K562 (cell line): ENCODE data around the gene ANKS3. TPM values are rescaled to one million over a fixed set of nuclear protein-coding genes. Genes with fewer than 3 reads are reported as not detected.

Experiments
- ATAC-seq: fragments of 200-7000 bp; cut with Tn5 transposase; 3 replicates; pipeline ENCODE4 v1.9.1; 2020; ENCODE audit warnings: moderate library complexity
- BruUV-seq: library from RNA; stranded (reverse); fragments of 400-500 nt; replicated peaks from 2 replicates; lab custom pipeline; 2021; lab: Mats Ljungman, UMichigan
- CTCF ChIA-PET: fragments of 300-600 bp; formaldehyde crosslinking; extraction: SDS; loops from one replicate; lab custom pipeline; 2021; ENCODE audit warnings: low intra/inter-chr PET ratio; lab: Yijun Ruan, JAX
- POLR2A ChIA-PET: fragments of 300-600, 350-650 bp; sonication (Branson Sonifier 250); formaldehyde crosslinking; extraction: SDS; loops from one replicate; lab custom pipeline; 2021; ENCODE audit warnings: antibody characterized with exemption, inconsistent platforms; lab: Yijun Ruan, JAX
- DNase-seq, 4 experiments: peaks; one replicate each; pipeline versions ENCODE4 v3.0.0 to v3.0.0-alpha.2; 2011 to 2018; ENCODE audit warnings: low spot score in 3 of 4, mixed read lengths in 3 of 4; ENCODE audit errors: extremely low read depth in 1 of 4
- FAIRE-seq: peaks from 2 replicates; lab custom pipeline; 2011; peaks lifted over from hg19 to GRCh38; lab: Jason Lieb, UNC
- H2AFZ ChIP-seq: 2 replicates; pipeline ENCODE4 v1.6.0; 2011; ENCODE audit warnings: low read depth, low read length, control low read depth, inconsistent platforms
- H3K27ac ChIP-seq: fragments of 200-600 bp; 3 replicates; pipeline ENCODE4 v1.8.0; 2011; ENCODE audit warnings: low read depth, mild to moderate bottlenecking, control low read depth, inconsistent platforms, low read length, moderate library complexity, mixed read lengths; ENCODE audit errors: extremely low read depth
- H3K27me3 ChIP-seq, 2 experiments: fragments of 300-600 bp in 1 of 2; 2 replicates in 1 of 2; 3 replicates in 1 of 2; pipeline versions ENCODE4 v1.6.0 to v1.8.0; 2011; ENCODE audit warnings: inconsistent platforms in 2 of 2, low read length in 2 of 2, mild to moderate bottlenecking in 1 of 2, mixed read lengths in 1 of 2, moderate library complexity in 1 of 2; ENCODE audit not compliant: control insufficient read depth in 2 of 2, insufficient read depth in 2 of 2
- H3K36me3 ChIP-seq: fragments of 300-600 bp; 3 replicates; pipeline ENCODE4 v1.8.0; 2011; ENCODE audit warnings: mild to moderate bottlenecking, low read length, inconsistent platforms; ENCODE audit not compliant: control insufficient read depth, insufficient read depth
- H3K4me1 ChIP-seq, 2 experiments: fragments of 200-600 bp in 1 of 2; replicated peaks in 1 of 2; 2 replicates in 1 of 2; 3 replicates in 1 of 2; pipeline versions ENCODE4 v1.5.1 to v1.8.0; 2011; ENCODE audit warnings: inconsistent platforms in 2 of 2, low read length in 2 of 2, mild to moderate bottlenecking in 1 of 2, mixed read lengths in 1 of 2, moderate library complexity in 1 of 2; ENCODE audit not compliant: control insufficient read depth in 2 of 2, insufficient read depth in 2 of 2
- H3K4me2 ChIP-seq: 2 replicates; pipeline ENCODE4 v1.6.1; 2011; ENCODE audit warnings: low read length, control low read depth, inconsistent platforms, mixed read lengths; ENCODE audit not compliant: insufficient read depth
- H3K4me3 ChIP-seq: fragments of 200-600 bp; sonication (generic), shearing (Covaris generic); 2 replicates; pipeline ENCODE4 v1.5.1; 2016; ENCODE audit warnings: control low read depth, inconsistent platforms
- H3K79me2 ChIP-seq: fragments of 200-600 bp; 3 replicates; pipeline ENCODE4 v1.8.0; 2011; ENCODE audit warnings: low read length, inconsistent platforms; ENCODE audit not compliant: control insufficient read depth, insufficient read depth
- H3K9ac ChIP-seq, 2 experiments: 2 replicates each; pipeline versions ENCODE4 v1.6.0 to v1.6.1; 2011; ENCODE audit warnings: low read depth in 2 of 2, low read length in 2 of 2, control low read depth in 1 of 2, inconsistent platforms in 1 of 2, mild to moderate bottlenecking in 1 of 2, mixed read lengths in 1 of 2; ENCODE audit not compliant: insufficient read depth in 1 of 2
- H3K9me1 ChIP-seq: one replicate; pipeline ENCODE4 v1.6.0; 2011; ENCODE audit warnings: inconsistent platforms, mild to moderate bottlenecking, low read length, moderate library complexity; ENCODE audit not compliant: control insufficient read depth, insufficient read depth
- H3K9me3 ChIP-seq: replicated peaks from 2 replicates; pipeline ENCODE4 v1.5.1; 2011; ENCODE audit warnings: low read depth, low read length, inconsistent platforms; ENCODE audit not compliant: control insufficient read depth, insufficient read depth
- H4K20me1 ChIP-seq: replicated peaks from 2 replicates; pipeline ENCODE4 v1.6.1; 2011; ENCODE audit warnings: low read length, inconsistent platforms, mixed read lengths; ENCODE audit not compliant: control insufficient read depth, insufficient read depth
- AFF4 ChIP-seq: sonication (generic); formaldehyde crosslinking; IDR thresholded peaks from 2 replicates; pipeline ENCODE4 v1.8.0; 2023; ENCODE audit warnings: mild to moderate bottlenecking, missing genetic modification reagents
- CXXC5 ChIP-seq: fragments of 250-450 bp; sonication (Bioruptor Pico); IDR thresholded peaks from 2 replicates; pipeline ENCODE4 v1.8.0; 2022; ENCODE audit warnings: inconsistent platforms, mild to moderate bottlenecking, moderate library complexity
- EHMT2 ChIP-seq: fragments of 450-650 bp; IDR thresholded peaks from 2 replicates; pipeline ENCODE4 v1.6.1; 2018; ENCODE audit warnings: antibody characterized with exemption
- EP300 ChIP-seq: IDR thresholded peaks from 2 replicates; pipeline ENCODE4 v1.6.1; 2012; ENCODE audit warnings: low read length, improper control_type of control experiment
- HMG20A ChIP-seq: fragments of 450-650 bp; formaldehyde crosslinking; conservative IDR thresholded peaks from 2 replicates; pipeline ENCODE4 v1.4.0; 2020; ENCODE audit warnings: mild to moderate bottlenecking, mixed read lengths
- HSF4 ChIP-seq: fragments of 250-450 bp; sonication (Bioruptor Pico); IDR thresholded peaks from 2 replicates; pipeline ENCODE4 v2.1.2; 2022; ENCODE audit warnings: mild to moderate bottlenecking, moderate library complexity, borderline replicate concordance
- IRF1 ChIP-seq: sonication (generic); formaldehyde crosslinking; IDR thresholded peaks from 2 replicates; pipeline ENCODE4 v1.8.0; 2022; ENCODE audit warnings: missing genetic modification reagents, mild to moderate bottlenecking, borderline replicate concordance
- KLF1 ChIP-seq: fragments of 450-650 bp; IDR thresholded peaks from 2 replicates; pipeline ENCODE4 v1.6.1; 2016; ENCODE audit warnings: missing genetic modification characterization, missing compliant biosample characterization
- MAFF ChIP-seq: IDR thresholded peaks from 2 replicates; pipeline ENCODE4 v1.6.1; 2012; ENCODE audit warnings: low read length, improper control_type of control experiment
- PHB ChIP-seq: fragments of 250-450 bp; sonication (Bioruptor Pico); IDR thresholded peaks from 2 replicates; pipeline ENCODE4 v1.5.0; 2021
- SUPT5H ChIP-seq: fragments of 450-650 bp; IDR thresholded peaks from 2 replicates; pipeline ENCODE4 v1.6.1; 2016
- TBL1XR1 ChIP-seq, 2 experiments: IDR thresholded peaks; 2 replicates each; pipeline ENCODE4 v1.6.1; 2012; ENCODE audit warnings: improper control_type of control experiment in 2 of 2, low read length in 2 of 2, mild to moderate bottlenecking in 1 of 2
- ZBTB7A ChIP-seq: IDR thresholded peaks from 2 replicates; pipeline ENCODE4 v1.6.1; 2011; ENCODE audit warnings: low read depth, mild to moderate bottlenecking, low read length, moderate library complexity, borderline replicate concordance; ENCODE audit not compliant: control insufficient read depth
- ZC3H8 ChIP-seq: fragments of 450-650 bp; IDR thresholded peaks from 2 replicates; pipeline ENCODE4 v1.6.1; 2017
- ZNF124 ChIP-seq: sonication (generic); formaldehyde crosslinking; IDR thresholded peaks from 2 replicates; pipeline ENCODE4 v1.8.1; 2022; ENCODE audit warnings: missing genetic modification reagents
- WGBS: fragments of 100-300 bp; shearing (Covaris generic); methylation state at CpG from one replicate; pipeline ENCODE4 v1.1.6; 2016; ENCODE audit warnings: low coverage, mixed read lengths; ENCODE audit not compliant: insufficient coverage; ENCODE audit errors: missing lambda C conversion rate; 5-methylcytosine and 5-hydroxymethylcytosine counted together
- in situ Hi-C: fragments of 300-500 bp; cut with MboI; formaldehyde crosslinking; loops from 4 replicates; pipeline ENCODE4 v1.15.0; 2018; ENCODE audit warnings: inconsistent platforms, mixed read lengths
- intact Hi-C: fragments of 100-400 bp; cut with micrococcal nuclease; formaldehyde crosslinking; loops from 2 replicates; pipeline ENCODE4 v1.14.2; 2022
- polyA plus RNA-seq, 8 experiments: library from polyadenylated mRNA; depleted of rRNA in 4 of 8; stranded (reverse) in 5 of 8; unstranded in 3 of 8; fragments of >200 nt; fragmentation: Nextera tagmentation in 2 of 8; fragmentation: Illumina TruSeq in 1 of 8; extraction: Ambion mirVana in 2 of 8; extraction: Trizol in 1 of 8; gene quantifications; 2 replicates each; pipeline versions ENCODE4 v1.2.1 to v1.2.3, GENCODE V29; 2011 to 2014; ENCODE audit warnings: inconsistent platforms in 1 of 8, missing spikeins in 1 of 8
- total RNA-seq, 7 experiments: library from RNA; depleted of rRNA in 6 of 7; stranded (reverse); fragments of >200 nt in 6 of 7; fragmentation: Illumina TruSeq in 2 of 7; extraction: Trizol in 2 of 7; gene quantifications; 2 replicates each; pipeline versions ENCODE4 v1.2.1 to v1.2.3, GENCODE V29; 2011 to 2021; ENCODE audit warnings: low replicate concordance in 1 of 7

Gene ANKS3
- total and polyA plus RNA-seq, 9 of the 15 experiments (the other 6 are each of a cell fraction or from before 2014, with no cell fraction given): 0.43 to 25.7 (median 14.8) TPM

- Histone ChIP-seq H3K36me3 (peaks cover 61% of the 10 kb centered on the region; the same call in 2 of the 3 replicates), H3K4me3 (no peak overlapping the region), H3K79me2 (no peaks in the 10 kb centered on the region), H2AFZ (no peak overlapping the region), H3K27ac (no peak overlapping the region), H3K9ac (no peak overlapping the region), H4K20me1 (no peaks in the 10 kb centered on the region), H3K4me2 (no peak overlapping the region), H3K4me1 (peaks cover 3 to 4% of the 10 kb centered on the region in 2 experiments; a peak in 2 of 5 replicates), H3K9me3 (no peaks in the 10 kb centered on the region), H3K9me1 (peaks cover 3% of the 10 kb centered on the region), H3K27me3 (no peaks in the 10 kb centered on the region)
- FAIRE-seq (no peak), DNase-seq (no peak), ATAC-seq (no peak)
- WGBS: 81% methylated on average over 7 of the region's 7 CpGs
- POLR2A ChIA-PET: interaction anchor here (0.6 to 1.2 kb wide), 4 partner anchors 11 to 131 kb away, joined by 3 to 5 read pairs (median 4); no protein-coding TSS in a partner anchor
- BruUV-seq: no TSS peak
- no peak for TF ChIP-seq IRF1 (CRISPR knock-in tag)
- TF ChIP-seq ZBTB7A: no peak
- TF ChIP-seq ZNF124 (CRISPR knock-in tag): no peak
- TF ChIP-seq AFF4 (CRISPR knock-in tag): no peak
- no peak for TF ChIP-seq MAFF
- no peak for TF ChIP-seq EP300
- no peak for TF ChIP-seq EHMT2
- TF ChIP-seq SUPT5H: no peak
- TF ChIP-seq ZC3H8: no peak
- no peak for TF ChIP-seq HSF4 (CRISPR knock-in tag)
- TF ChIP-seq HMG20A: no peak
- no peak for TF ChIP-seq PHB
- TF ChIP-seq KLF1 (tag): no peak
- no peak for TF ChIP-seq CXXC5 (CRISPR knock-in tag)
- no peak for TF ChIP-seq TBL1XR1 (IDR thresholded peaks at IDR 0.05; ENCODE audit: low read length in 2 of 2)
- CTCF ChIA-PET: no interaction called here
- intact Hi-C loops: no loop called here
- in situ Hi-C loops: no loop called here
Observed at GRCh38 chr16:4706871-4707270, 27.2 kb downstream of the ANKS3 start.
